NOMO-1 treated with dmso at 0.1 percent for 144 hours (cell line): ENCODE data around the gene STMN3.
A peak's percentile ranks its signal among the peaks of the same experiment; 100 is the strongest.
"Not testable (repeated sequence)": the region's sequence is repeated elsewhere in the genome, so short reads cannot be mapped to it uniquely, and the experiment has no call there.

Source experiments
- DNase-seq: peaks from one replicate; lab custom pipeline; 2025; ENCODE audit not compliant: unreplicated experiment; lab: John Stamatoyannopoulos, UW

Gene STMN3

GRCh38 chr20:63657937-63658748, 4.9 kb upstream of the STMN3 start, which contains the start of gene RTEL1:
Gene RTEL1 (plus strand): TSS chr20:63658312. CDS start chr20:63659403, 1,091 bp downstream.
- peak; percentile 84 for DNase-seq

- DNase-seq = no peak
Observed at GRCh38 chr20:63657260-63657936, 4.2 kb upstream of the STMN3 start.

- no peak for DNase-seq
Observed at GRCh38 chr20:63656451-63656850, 3.2 kb upstream of the STMN3 start.

GRCh38 chr20:63655249-63655648, 2.0 kb upstream of the STMN3 start:
- no peak for DNase-seq

GRCh38 chr20:63653974-63654668, 897 bp upstream of the STMN3 start:
- DNase-seq = no peak

- DNase-seq = no peak
Observed at GRCh38 chr20:63652192-63652980, 838 bp downstream of the STMN3 start.

GRCh38 chr20:63651942-63652191, 1.4 kb downstream of the STMN3 start:
- no peak for DNase-seq

- DNase-seq = not testable (repeated sequence)
Observed at GRCh38 chr20:63650486-63650885, 2.7 kb downstream of the STMN3 start.

- DNase-seq = no peak
Observed at GRCh38 chr20:63648895-63649589, 4.2 kb downstream of the STMN3 start.

- no peak for DNase-seq
Observed at GRCh38 chr20:63648190-63648589, 5.0 kb downstream of the STMN3 start.

GRCh38 chr20:63645218-63645617, 8.0 kb downstream of the STMN3 start:
- no peak for DNase-seq

GRCh38 chr20:63643946-63644345, 9.3 kb downstream of the STMN3 start:
- DNase-seq = no peak

GRCh38 chr20:63643499-63643898, 9.7 kb downstream of the STMN3 start:
- no peak for DNase-seq

- no peak for DNase-seq
Observed at GRCh38 chr20:63642527-63643247, 10.5 kb downstream of the STMN3 start.

GRCh38 chr20:63641792-63642523, 11.3 kb downstream of the STMN3 start:
- DNase-seq = peak; percentile 69

GRCh38 chr20:63641146-63641791, 12.0 kb downstream of the STMN3 start:
- no peak for DNase-seq

GRCh38 chr20:63640686-63641085, 12.5 kb downstream of the STMN3 start:
- DNase-seq = not testable (repeated sequence)

- no peak for DNase-seq
Observed at GRCh38 chr20:63640086-63640485, 13.1 kb downstream of the STMN3 start.
